ENCODE data around the gene TRA2B.
"Not testable (repeated sequence)": the region's sequence is repeated elsewhere in the genome, so short reads cannot be mapped to it uniquely, and the experiment has no call there.

DNA sequence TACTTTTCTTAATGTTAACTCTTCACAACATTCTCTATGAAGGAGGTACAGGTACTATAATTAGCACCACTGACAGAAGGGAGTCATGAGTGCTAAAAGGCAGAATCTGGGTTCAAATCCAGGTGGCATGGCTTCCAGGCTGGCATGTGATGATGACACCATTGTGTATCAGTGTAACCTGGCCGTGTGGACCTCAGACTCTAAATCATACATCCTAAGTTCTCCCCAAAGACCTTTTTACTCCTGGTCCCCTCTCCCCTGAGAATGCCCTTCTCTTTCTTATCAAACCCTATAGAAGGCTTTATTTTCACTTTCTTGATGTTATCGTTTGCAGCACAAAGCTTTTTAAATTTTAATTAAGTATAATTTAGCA, 26.8 kb downstream of the TRA2B start:
- TF ChIP-seq, protein P1, sequence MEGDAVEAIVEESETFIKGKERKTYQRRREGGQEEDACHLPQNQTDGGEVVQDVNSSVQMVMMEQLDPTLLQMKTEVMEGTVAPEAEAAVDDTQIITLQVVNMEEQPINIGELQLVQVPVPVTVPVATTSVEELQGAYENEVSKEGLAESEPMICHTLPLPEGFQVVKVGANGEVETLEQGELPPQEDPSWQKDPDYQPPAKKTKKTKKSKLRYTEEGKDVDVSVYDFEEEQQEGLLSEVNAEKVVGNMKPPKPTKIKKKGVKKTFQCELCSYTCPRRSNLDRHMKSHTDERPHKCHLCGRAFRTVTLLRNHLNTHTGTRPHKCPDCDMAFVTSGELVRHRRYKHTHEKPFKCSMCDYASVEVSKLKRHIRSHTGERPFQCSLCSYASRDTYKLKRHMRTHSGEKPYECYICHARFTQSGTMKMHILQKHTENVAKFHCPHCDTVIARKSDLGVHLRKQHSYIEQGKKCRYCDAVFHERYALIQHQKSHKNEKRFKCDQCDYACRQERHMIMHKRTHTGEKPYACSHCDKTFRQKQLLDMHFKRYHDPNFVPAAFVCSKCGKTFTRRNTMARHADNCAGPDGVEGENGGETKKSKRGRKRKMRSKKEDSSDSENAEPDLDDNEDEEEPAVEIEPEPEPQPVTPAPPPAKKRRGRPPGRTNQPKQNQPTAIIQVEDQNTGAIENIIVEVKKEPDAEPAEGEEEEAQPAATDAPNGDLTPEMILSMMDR (IDR thresholded peaks at IDR 0.05), result not testable (repeated sequence)
- not testable (repeated sequence) for TF ChIP-seq POLR2A (IDR thresholded peaks at IDR 0.05)
